Smooth muscle cell (in vitro differentiated cells): ENCODE results near the gene E2F6. TPM values are rescaled to one million over a fixed set of nuclear protein-coding genes. Genes with fewer than 3 reads are reported as not detected.

Experiments used
- DNase-seq: peaks from one replicate; lab custom pipeline; 2025; ENCODE audit not compliant: unreplicated experiment; lab: John Stamatoyannopoulos, UW
- H2AFZ ChIP-seq: fragments of 200-600 bp; sonication (generic); 2 replicates; pipeline ENCODE4 v1.6.0; 2016; ENCODE audit warnings: antibody characterized with exemption, low read depth, mild to moderate bottlenecking
- H3F3A ChIP-seq: fragments of 200-600 bp; sonication (generic); 2 replicates; pipeline ENCODE4 v1.6.0; 2017; ENCODE audit warnings: antibody characterized with exemption, low read depth
- H3K27ac ChIP-seq: fragments of 200-600 bp; sonication (generic); 2 replicates; pipeline ENCODE4 v1.5.1; 2016; ENCODE audit warnings: low read depth, mild to moderate bottlenecking
- H3K27me3 ChIP-seq: fragments of 200-600 bp; sonication (generic); 2 replicates; pipeline ENCODE4 v1.6.1; 2016; ENCODE audit warnings: low read depth, mild to moderate bottlenecking
- H3K36me3 ChIP-seq: fragments of 200-600 bp; sonication (generic); 2 replicates; pipeline ENCODE4 v1.5.1; 2016; ENCODE audit warnings: low read depth
- H3K4me1 ChIP-seq: fragments of 200-600 bp; sonication (generic); 2 replicates; pipeline ENCODE4 v1.5.1; 2016; ENCODE audit warnings: low read depth
- H3K4me2 ChIP-seq: fragments of 200-600 bp; sonication (generic); 2 replicates; pipeline ENCODE4 v1.6.0; 2016; ENCODE audit warnings: mild to moderate bottlenecking
- H3K4me3 ChIP-seq: fragments of 200-600 bp; sonication (generic); 2 replicates; pipeline ENCODE4 v1.5.1; 2016; ENCODE audit warnings: mild to moderate bottlenecking
- H3K79me2 ChIP-seq: fragments of 200-600 bp; sonication (generic); 2 replicates; pipeline ENCODE4 v1.6.0; 2016; ENCODE audit warnings: low read depth, mild to moderate bottlenecking
- H3K9ac ChIP-seq: fragments of 200-600 bp; sonication (generic); 2 replicates; pipeline ENCODE4 v1.6.0; 2016; ENCODE audit warnings: low read depth
- H3K9me3 ChIP-seq: fragments of 200-600 bp; sonication (generic); replicated peaks from 2 replicates; pipeline ENCODE4 v1.5.1; 2016; ENCODE audit warnings: low read depth
- H4K20me1 ChIP-seq: fragments of 200-600 bp; sonication (generic); 2 replicates; pipeline ENCODE4 v1.6.0; 2016; ENCODE audit warnings: low read depth
- CTCF ChIP-seq: fragments of 200-600 bp; sonication (generic); IDR thresholded peaks from 2 replicates; pipeline ENCODE4 v1.5.1; 2017; ENCODE audit warnings: borderline replicate concordance, mild to moderate bottlenecking, antibody characterized with exemption; ENCODE audit not compliant: insufficient read depth, poor library complexity, severe bottlenecking
- WGBS: methylation state at CpG from one replicate; pipeline ENCODE4 v1.1.7; 2016; ENCODE audit warnings: low lambda C conversion rate; 5-methylcytosine and 5-hydroxymethylcytosine counted together
- polyA plus RNA-seq: library from polyadenylated mRNA; unstranded; fragments of >200 nt; fragmentation: Nextera tagmentation; extraction: Ambion mirVana; gene quantifications from 2 replicates; pipeline ENCODE4 v1.2.1, GENCODE V29; 2016
- total RNA-seq: library from RNA; depleted of rRNA; stranded (reverse); fragments of >200 nt; gene quantifications from 2 replicates; pipeline ENCODE4 v1.2.3, GENCODE V29; 2014

E2F6 gene
- total and polyA plus RNA-seq, 2 experiments from 2014 or later = 17.5 to 18.0 TPM

- Histone ChIP-seq H2AFZ (no peak overlapping the region), H3K27ac (no peak overlapping the region), H3K27me3 (no peaks in the 10 kb centered on the region), H3K4me2 (no peak overlapping the region), H3K4me1 (peaks cover 14% of the 10 kb centered on the region), H4K20me1 (no peaks in the 10 kb centered on the region), H3K79me2 (no peaks in the 10 kb centered on the region), H3K9ac (no peak overlapping the region), H3K4me3 (no peak overlapping the region), H3F3A (peaks cover 21% of the 10 kb centered on the region), H3K36me3 (no peaks in the 10 kb centered on the region), H3K9me3 (no peaks in the 10 kb centered on the region)
- WGBS = 93% methylated on average over 8 of the region's 8 CpGs
- no peak for DNase-seq
- TF ChIP-seq CTCF = no peak
These were observed 69.9 kb downstream of the E2F6 start for GRCh38 chr2:11396021-11396420.

GRCh38 chr2:11395389-11395788, 70.6 kb downstream of the E2F6 start:
- DNase-seq = no peak
- Histone ChIP-seq H3K36me3 (no peaks in the 10 kb centered on the region), H3K9me3 (no peaks in the 10 kb centered on the region), H3K27me3 (no peaks in the 10 kb centered on the region), H2AFZ (peak overlapping the region; percentile 62), H3K27ac (peak overlapping the region; percentile 93), H3K79me2 (no peaks in the 10 kb centered on the region), H3K4me3 (no peak overlapping the region), H3F3A (peaks cover 26% of the 10 kb centered on the region), H3K4me1 (peaks cover 14% of the 10 kb centered on the region), H4K20me1 (no peaks in the 10 kb centered on the region), H3K9ac (no peak overlapping the region), H3K4me2 (no peak overlapping the region)
- no peak for TF ChIP-seq CTCF
- WGBS = 66% methylated on average over 11 of the region's 11 CpGs

Other genes with a start within 250 kb of the E2F6 start
- 45.5 and 56.2 TPM in 2 replicates for gene ROCK2, start 121.5 kb downstream of the E2F6 start, total RNA-seq
- gene ROCK2, start 121.5 kb downstream of the E2F6 start, polyA plus RNA-seq = 27.2 and 42.4 TPM in 2 replicates
- 1.7 and 3.9 TPM in 2 replicates for gene GREB1, start 67.9 kb upstream of the E2F6 start, total RNA-seq
- 4.3 and 7.3 TPM in 2 replicates for gene GREB1, start 67.9 kb upstream of the E2F6 start, polyA plus RNA-seq
- not detected in 2 replicates for gene NTSR2, start 204.0 kb upstream of the E2F6 start, total RNA-seq
- gene NTSR2, start 204.0 kb upstream of the E2F6 start, polyA plus RNA-seq = not detected in 2 replicates